SHP77 treated with DMSO at 0.1 percent for 48 hours (cell line): Measurements from ENCODE around the gene LCK.
A peak's percentile ranks its signal among the peaks of the same experiment; 100 is the strongest.

Experiments
- DNase-seq: peaks from one replicate; lab custom pipeline; 2025; lab: John Stamatoyannopoulos, UW

Gene LCK

GRCh38 chr1:32250893-32251716 lies at the start of gene LCK:
Gene LCK (plus strand): TSS chr1:32251265. CDS start chr1:32274330, 23,065 bp downstream.
- DNase-seq, result no peak

GRCh38 chr1:32204943-32205361 lies 46.1 kb upstream of the LCK start:
- no peak for DNase-seq

GRCh38 chr1:32205401-32206370 lies 45.4 kb upstream of the LCK start, which contains the start of gene IQCC:
Gene IQCC (plus strand): TSS chr1:32205671. CDS start chr1:32205682, 11 bp downstream.
- peak; percentile 86 for DNase-seq

- DNase-seq, result no peak
These were observed 42.6 kb upstream of the LCK start for GRCh38 chr1:32208469-32208868.

- peak; percentile 93 for DNase-seq
These were observed 42.2 kb upstream of the LCK start, which contains the start of gene DCDC2B for GRCh38 chr1:32208891-32209328. Gene DCDC2B (plus strand): TSS chr1:32209089. CDS start chr1:32209094, 5 bp downstream.

- peak; percentile 33 for DNase-seq
These were observed 35.2 kb upstream of the LCK start for GRCh38 chr1:32215629-32216480.

- no peak for DNase-seq
These were observed 34.5 kb upstream of the LCK start for GRCh38 chr1:32216566-32216965.

GRCh38 chr1:32219022-32219421 lies 32.0 kb upstream of the LCK start:
- no peak for DNase-seq

- no peak for DNase-seq
These were observed 30.1 kb upstream of the LCK start for GRCh38 chr1:32220746-32221580.

GRCh38 chr1:32221581-32221979 lies 29.5 kb upstream of the LCK start:
- no peak for DNase-seq

GRCh38 chr1:32221980-32222755 lies 28.9 kb upstream of the LCK start, which contains the start of the genes EIF3I and TMEM234:
Gene EIF3I (plus strand): TSS chr1:32222407. CDS start chr1:32222442, 35 bp downstream.
Gene TMEM234 (minus strand): TSS chr1:32222353. CDS start chr1:32222322, 31 bp downstream.
- DNase-seq, result peak; percentile 94

GRCh38 chr1:32223683-32224082 lies 27.4 kb upstream of the LCK start:
- DNase-seq, result no peak

GRCh38 chr1:32224285-32224684 lies 26.8 kb upstream of the LCK start:
- DNase-seq, result no peak

- no peak for DNase-seq
These were observed 22.3 kb upstream of the LCK start for GRCh38 chr1:32228771-32229170.

- DNase-seq, result no peak
These were observed 19.1 kb upstream of the LCK start for GRCh38 chr1:32231843-32232432.

GRCh38 chr1:32232558-32233304 lies 18.3 kb upstream of the LCK start:
- no peak for DNase-seq

GRCh38 chr1:32234792-32235191 lies 16.3 kb upstream of the LCK start:
- DNase-seq, result no peak

- DNase-seq, result no peak
These were observed 11.7 kb upstream of the LCK start for GRCh38 chr1:32239337-32239736.

- DNase-seq, result no peak
These were observed 11.3 kb upstream of the LCK start for GRCh38 chr1:32239790-32240139.
